Measurements from ENCODE around the gene CCDC102B. TPM values are rescaled to one million over a fixed set of nuclear protein-coding genes. Genes with fewer than 3 reads are reported as not detected.

The CCDC102B gene
- total RNA-seq, 2 experiments from 2014 or later: 1.8 to 2.3 TPM

DNA sequence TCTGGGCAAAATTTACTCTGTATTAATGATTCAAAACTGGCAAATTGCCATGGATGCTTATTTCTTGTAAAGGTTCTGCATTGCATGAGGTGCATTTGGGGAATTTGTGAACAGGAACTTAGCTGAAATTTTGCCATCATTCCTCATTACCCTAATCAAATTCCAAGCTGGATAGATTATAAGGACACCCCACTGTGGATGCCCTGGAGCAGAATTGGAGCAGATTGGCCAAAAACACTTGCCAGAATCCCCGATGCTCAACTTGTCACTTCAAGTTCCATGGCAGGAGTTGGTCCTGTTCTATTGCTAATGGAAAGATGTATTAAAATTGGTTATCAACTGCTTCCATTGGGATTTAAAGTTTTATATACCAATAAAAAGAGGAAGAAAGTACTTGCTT lies 237.9 kb downstream of the CCDC102B start:
- ChIA-PET POLR2A (no interaction called here), CTCF (no interaction called here)
- Mint-ChIP-seq H3K36me3 (ENCODE audit: low read depth) (no peaks in the 10 kb centered on the region), H3K27me3 (no peaks in the 10 kb centered on the region), H3K9me3 (ENCODE audit: low read depth) (no peaks in the 10 kb centered on the region), H3K27ac (no peak overlapping the region), H3K4me1 (no peaks in the 10 kb centered on the region), H3K4me3 (no peak overlapping the region)
- ATAC-seq: no peak
- intact Hi-C loops (cut with DNase I, micrococcal nuclease): no loop called here
- no peak for DNase-seq

DNA sequence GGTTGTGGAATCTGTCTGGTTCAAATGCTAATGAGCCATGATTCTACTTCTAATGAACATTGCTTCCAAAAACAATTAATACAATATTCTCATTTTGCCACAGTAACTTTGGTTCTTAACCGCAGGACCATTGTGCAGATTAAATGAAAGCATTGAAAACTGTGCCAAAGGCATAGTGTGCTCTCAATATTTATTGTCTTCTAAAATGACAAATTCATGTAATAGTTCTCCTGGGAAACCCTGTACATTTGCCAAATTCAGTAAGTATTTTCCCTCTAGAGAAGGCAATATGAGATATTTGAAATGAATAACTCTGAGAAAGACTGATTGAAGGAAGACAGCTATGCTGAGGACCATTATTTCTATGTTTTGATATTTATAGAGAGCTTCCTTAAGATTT lies 246.3 kb downstream of the CCDC102B start:
- peaks cover 2% of the 10 kb centered on the region for H3K27me3 Mint-ChIP-seq
- ChIA-PET POLR2A (no interaction called here), CTCF (no interaction called here)
- no peak for ATAC-seq
- intact Hi-C loops (cut with DNase I, micrococcal nuclease): loop anchor here in 1 of 2 experiments (10.0 kb wide), 1 partner anchor 59 kb away; no protein-coding TSS in a partner anchor
- no peaks in the 10 kb centered on the region for H3K4me1 Mint-ChIP-seq
- no peak for DNase-seq
- no peak overlapping the region for H3K27ac Mint-ChIP-seq
- H3K4me3 Mint-ChIP-seq: no peak overlapping the region
- no peaks in the 10 kb centered on the region for H3K36me3 Mint-ChIP-seq (ENCODE audit: low read depth)
- H3K9me3 Mint-ChIP-seq (ENCODE audit: low read depth): no peaks in the 10 kb centered on the region

DNA sequence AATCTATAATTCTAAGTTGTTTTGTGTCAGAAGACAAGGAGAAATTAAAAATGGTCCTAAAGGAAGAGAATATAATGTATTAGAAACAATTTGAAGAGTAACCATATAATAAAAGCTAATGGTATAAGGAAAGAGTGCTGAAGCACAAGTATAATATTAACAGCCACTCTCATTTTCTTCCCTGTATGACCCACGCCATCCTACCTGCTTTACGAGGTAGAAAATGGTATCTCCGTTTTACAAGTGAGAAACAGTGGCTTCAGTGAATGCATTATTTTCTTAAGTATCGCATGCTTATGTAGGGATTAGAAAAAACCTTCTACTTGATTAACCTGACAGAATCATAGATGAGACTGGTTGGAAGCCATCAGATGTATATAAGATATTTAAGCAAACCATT lies 266.2 kb downstream of the CCDC102B start:
- no peaks in the 10 kb centered on the region for H3K27me3 Mint-ChIP-seq
- DNase-seq: no peak
- no peaks in the 10 kb centered on the region for H3K4me1 Mint-ChIP-seq
- ChIA-PET POLR2A (no interaction called here), CTCF (interaction anchor here (0.6 kb wide), 1 partner anchor 89 kb away, joined by 4 read pairs; no protein-coding TSS in a partner anchor)
- no peak overlapping the region for H3K27ac Mint-ChIP-seq
- intact Hi-C loops (cut with DNase I, micrococcal nuclease): no loop called here
- H3K9me3 Mint-ChIP-seq (ENCODE audit: low read depth): no peaks in the 10 kb centered on the region
- no peak for ATAC-seq
- H3K4me3 Mint-ChIP-seq: no peak overlapping the region
- H3K36me3 Mint-ChIP-seq (ENCODE audit: low read depth): no peaks in the 10 kb centered on the region

DNA sequence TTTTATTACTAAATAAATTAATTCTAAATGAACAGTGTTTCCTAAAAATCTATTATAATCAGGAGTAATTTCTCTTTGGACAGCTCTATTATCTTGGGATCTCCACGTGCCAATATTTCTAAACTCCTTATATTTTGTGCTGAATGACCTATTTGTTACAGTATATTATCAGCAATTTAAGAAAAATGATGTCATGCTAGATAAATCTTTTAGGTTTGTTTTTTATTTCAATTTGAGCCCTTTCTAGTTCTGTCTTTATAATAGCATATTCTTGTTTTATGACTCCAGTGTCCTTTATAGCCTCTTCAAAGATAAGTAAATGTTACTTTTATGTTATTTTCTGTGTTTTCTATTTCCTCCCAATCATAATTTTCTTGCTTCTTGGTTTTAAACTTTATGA lies 269.2 kb downstream of the CCDC102B start:
- intact Hi-C loops (cut with DNase I, micrococcal nuclease): no loop called here
- ATAC-seq: no peak
- Mint-ChIP-seq H3K27ac (no peak overlapping the region), H3K4me3 (no peak overlapping the region), H3K27me3 (no peaks in the 10 kb centered on the region), H3K9me3 (ENCODE audit: low read depth) (no peaks in the 10 kb centered on the region), H3K36me3 (ENCODE audit: low read depth) (no peaks in the 10 kb centered on the region), H3K4me1 (no peaks in the 10 kb centered on the region)
- no peak for DNase-seq
- CTCF ChIA-PET: interaction anchor here (0.7 kb wide), 1 partner anchor 150 kb away, joined by 3 read pairs; no protein-coding TSS in a partner anchor
- POLR2A ChIA-PET: no interaction called here

DNA sequence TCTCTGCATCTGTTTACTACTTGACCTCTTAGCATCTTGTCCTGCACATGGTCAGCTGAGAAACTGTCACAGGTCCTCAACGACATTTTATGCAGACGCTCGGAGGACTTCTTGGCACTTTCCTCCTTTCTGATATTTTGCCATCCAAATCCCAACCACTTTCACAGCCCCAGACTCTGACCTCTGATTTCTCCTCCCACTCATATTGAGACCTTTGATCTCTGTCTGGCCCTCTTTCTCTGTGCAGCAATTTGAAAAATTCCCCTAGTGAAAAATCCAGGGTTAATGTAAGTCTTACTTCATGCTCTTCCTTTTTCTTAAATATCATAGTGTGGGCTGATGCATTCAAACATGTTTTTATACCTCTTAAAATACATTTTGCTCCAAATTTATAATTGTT lies 273.8 kb downstream of the CCDC102B start:
- intact Hi-C loops (cut with DNase I, micrococcal nuclease): no loop called here
- Mint-ChIP-seq H3K4me3 (no peak overlapping the region), H3K4me1 (no peaks in the 10 kb centered on the region), H3K36me3 (ENCODE audit: low read depth) (no peaks in the 10 kb centered on the region), H3K9me3 (ENCODE audit: low read depth) (no peaks in the 10 kb centered on the region), H3K27me3 (no peaks in the 10 kb centered on the region), H3K27ac (no peak overlapping the region)
- ChIA-PET POLR2A (no interaction called here), CTCF (no interaction called here)
- ATAC-seq (no peak), DNase-seq (no peak)

DNA sequence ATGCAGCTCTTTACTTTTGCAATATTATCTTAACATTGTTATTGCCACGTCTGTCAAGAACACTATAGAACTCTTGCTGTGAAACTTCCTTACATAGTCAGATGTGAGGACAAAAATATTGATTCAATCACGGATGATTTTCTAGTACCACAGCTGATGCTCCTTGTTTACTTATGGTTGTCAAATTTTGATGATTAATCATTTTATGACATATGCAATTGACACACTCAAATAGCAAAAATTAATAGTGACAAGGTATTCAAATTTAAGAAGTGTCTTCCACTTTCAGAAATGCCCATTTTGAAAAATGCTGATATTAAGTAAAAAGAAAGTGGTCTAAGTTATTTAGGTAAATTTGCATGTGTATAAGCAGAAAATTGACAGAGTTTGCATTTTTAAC lies 284.0 kb downstream of the CCDC102B start:
- no peak overlapping the region for H3K27ac Mint-ChIP-seq
- H3K27me3 Mint-ChIP-seq: no peaks in the 10 kb centered on the region
- no peaks in the 10 kb centered on the region for H3K4me1 Mint-ChIP-seq
- no peaks in the 10 kb centered on the region for H3K9me3 Mint-ChIP-seq (ENCODE audit: low read depth)
- ATAC-seq: no peak
- no peaks in the 10 kb centered on the region for H3K36me3 Mint-ChIP-seq (ENCODE audit: low read depth)
- CTCF ChIA-PET: interaction anchor here (1.1 kb wide), 1 partner anchor 85 kb away, joined by 3 read pairs; no protein-coding TSS in a partner anchor
- POLR2A ChIA-PET: interaction anchor here (0.6 kb wide), 1 partner anchor 129 kb away, joined by 3 read pairs; no protein-coding TSS in a partner anchor
- DNase-seq: no peak
- H3K4me3 Mint-ChIP-seq: no peak overlapping the region
- intact Hi-C loops (cut with DNase I, micrococcal nuclease): no loop called here

DNA sequence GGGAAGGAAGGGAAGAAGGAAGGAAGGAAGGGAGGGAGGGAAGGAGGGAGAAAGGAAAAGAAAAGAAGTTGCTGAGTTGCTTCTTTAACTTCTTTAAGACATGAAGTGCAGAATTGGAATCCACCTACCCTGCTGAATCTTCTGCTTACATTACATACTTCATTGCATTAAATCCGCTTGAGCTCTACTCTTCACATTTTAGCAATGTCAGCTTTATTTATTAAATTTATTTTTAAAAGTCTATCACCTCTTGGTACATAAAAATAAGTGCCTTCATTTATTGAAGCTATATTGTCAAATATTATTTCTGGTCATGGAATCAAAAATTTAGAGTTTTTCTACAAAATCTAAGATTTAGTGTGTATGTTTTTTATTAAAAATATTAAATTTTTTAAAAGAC lies 284.6 kb downstream of the CCDC102B start:
- CTCF ChIA-PET: no interaction called here
- no peak overlapping the region for H3K4me3 Mint-ChIP-seq
- intact Hi-C loops (cut with DNase I, micrococcal nuclease): no loop called here
- H3K4me1 Mint-ChIP-seq: no peaks in the 10 kb centered on the region
- H3K27me3 Mint-ChIP-seq: no peaks in the 10 kb centered on the region
- ATAC-seq: no peak
- DNase-seq: no peak
- H3K27ac Mint-ChIP-seq: no peak overlapping the region
- POLR2A ChIA-PET: interaction anchor here (0.6 kb wide), 1 partner anchor 129 kb away, joined by 3 read pairs; no protein-coding TSS in a partner anchor
- no peaks in the 10 kb centered on the region for H3K36me3 Mint-ChIP-seq (ENCODE audit: low read depth)
- no peaks in the 10 kb centered on the region for H3K9me3 Mint-ChIP-seq (ENCODE audit: low read depth)

DNA sequence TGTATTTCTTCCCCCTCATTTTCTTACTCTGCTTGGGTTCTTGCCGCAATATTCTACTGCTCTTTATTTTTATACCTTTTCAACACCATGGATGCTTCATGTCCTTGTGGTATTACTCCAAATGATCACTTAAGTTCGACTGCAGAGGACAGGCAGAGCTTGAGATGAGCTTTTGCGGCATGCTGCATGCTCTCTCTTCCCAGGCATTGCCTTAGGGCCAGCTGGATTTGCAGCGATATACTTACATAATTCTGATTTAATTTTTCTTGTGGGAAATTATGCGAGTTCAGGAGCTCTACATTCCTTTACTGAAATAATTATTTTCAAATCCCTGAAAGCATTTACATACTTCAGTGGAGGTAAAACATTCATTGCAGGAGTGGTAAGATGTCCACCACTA lies 288.1 kb downstream of the CCDC102B start:
- H3K9me3 Mint-ChIP-seq (ENCODE audit: low read depth): no peaks in the 10 kb centered on the region
- ATAC-seq (no peak), DNase-seq (no peak)
- no peaks in the 10 kb centered on the region for H3K27me3 Mint-ChIP-seq
- H3K27ac Mint-ChIP-seq: no peak overlapping the region
- H3K4me1 Mint-ChIP-seq: no peaks in the 10 kb centered on the region
- no peak overlapping the region for H3K4me3 Mint-ChIP-seq
- H3K36me3 Mint-ChIP-seq (ENCODE audit: low read depth): no peaks in the 10 kb centered on the region
- ChIA-PET CTCF (interaction anchor here (0.7 kb wide), 1 partner anchor 42 kb away, joined by 3 read pairs; no protein-coding TSS in a partner anchor), POLR2A (no interaction called here)
- intact Hi-C loops (cut with DNase I, micrococcal nuclease): no loop called here

DNA sequence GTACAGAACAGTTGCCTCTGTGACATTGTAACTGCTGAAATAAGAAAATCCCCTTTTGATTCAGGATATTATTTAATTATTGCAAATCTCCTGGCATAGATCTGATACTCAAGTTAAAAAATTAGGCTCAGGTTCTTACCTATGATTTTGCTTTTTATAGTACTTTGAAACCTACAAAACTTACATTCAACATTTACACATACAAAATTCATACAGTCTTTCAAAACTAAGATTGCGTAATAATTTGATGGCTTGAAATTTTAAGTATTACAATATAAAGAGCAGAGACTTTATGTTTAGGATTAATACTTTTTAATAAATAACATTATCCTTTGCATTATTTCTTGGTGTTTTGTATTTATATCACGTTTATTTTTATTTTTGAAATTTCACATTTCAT lies 291.1 kb downstream of the CCDC102B start:
- no peak overlapping the region for H3K4me3 Mint-ChIP-seq

DNA sequence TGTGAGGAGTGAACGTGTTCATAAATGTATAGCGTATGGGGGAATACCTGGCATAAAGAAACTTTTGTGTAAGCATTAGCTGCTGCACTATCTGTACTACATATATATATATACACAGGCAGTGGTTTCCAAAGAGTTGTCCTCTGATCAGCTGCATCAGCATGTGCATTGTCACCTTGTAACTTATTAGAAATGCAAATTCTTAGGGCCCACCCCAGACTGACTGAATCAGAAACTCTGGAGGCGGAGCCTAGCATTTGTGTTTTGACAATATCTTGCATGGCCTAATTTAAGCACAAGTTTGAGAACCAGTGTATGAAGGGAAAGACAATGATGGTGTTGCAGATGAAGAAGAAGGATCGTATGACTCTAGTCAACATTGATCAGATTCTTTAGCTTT lies 299.5 kb downstream of the CCDC102B start:
- intact Hi-C loops (cut with DNase I, micrococcal nuclease): no loop called here
- no peak for ATAC-seq

More for the DNA sequence above, 291.1 kb downstream of the CCDC102B start:
- H3K9me3 Mint-ChIP-seq (ENCODE audit: low read depth): no peaks in the 10 kb centered on the region
- no peak overlapping the region for H3K27ac Mint-ChIP-seq
- DNase-seq: no peak
- no peaks in the 10 kb centered on the region for H3K36me3 Mint-ChIP-seq (ENCODE audit: low read depth)
- H3K27me3 Mint-ChIP-seq: no peaks in the 10 kb centered on the region
- intact Hi-C loops (cut with DNase I, micrococcal nuclease): no loop called here
- no peaks in the 10 kb centered on the region for H3K4me1 Mint-ChIP-seq
- POLR2A ChIA-PET: no interaction called here
- CTCF ChIA-PET: no interaction called here
- no peak for ATAC-seq

DNA sequence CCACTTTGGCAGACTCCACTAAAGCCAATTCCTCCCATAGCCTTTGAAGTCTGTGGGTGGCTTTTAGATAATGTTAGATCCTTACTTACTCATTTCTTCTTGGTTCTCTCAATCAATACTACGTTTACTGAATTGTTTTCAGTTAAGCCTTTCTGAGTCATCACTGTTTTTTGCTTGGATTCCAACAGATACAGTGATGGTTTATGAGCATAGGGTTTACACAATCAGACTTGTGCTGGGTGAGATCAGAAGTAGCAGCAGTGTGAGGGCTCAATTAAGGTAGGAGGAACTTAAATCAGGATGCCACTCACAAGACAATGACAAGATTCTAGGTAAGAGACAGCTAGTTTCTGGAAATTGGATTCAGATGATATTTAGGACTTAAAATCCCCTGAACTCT lies 305.1 kb downstream of the CCDC102B start:
- intact Hi-C loops (cut with DNase I, micrococcal nuclease): no loop called here
- ATAC-seq: no peak
- Mint-ChIP-seq H3K4me3 (no peak overlapping the region), H3K36me3 (ENCODE audit: low read depth) (no peaks in the 10 kb centered on the region), H3K9me3 (ENCODE audit: low read depth) (peaks cover 3% of the 10 kb centered on the region), H3K27ac (no peak overlapping the region), H3K27me3 (peaks cover 2% of the 10 kb centered on the region), H3K4me1 (no peaks in the 10 kb centered on the region)
- DNase-seq: no peak
- CTCF ChIA-PET: no interaction called here
- POLR2A ChIA-PET: no interaction called here

More for the DNA sequence above, 299.5 kb downstream of the CCDC102B start:
- ChIA-PET CTCF (interaction anchor here (0.7 kb wide), 1 partner anchor 1073 kb away, joined by 3 read pairs; no protein-coding TSS in a partner anchor), POLR2A (no interaction called here)
- H3K27ac Mint-ChIP-seq: no peak overlapping the region
- no peaks in the 10 kb centered on the region for H3K36me3 Mint-ChIP-seq (ENCODE audit: low read depth)
- H3K4me3 Mint-ChIP-seq: no peak overlapping the region
- H3K4me1 Mint-ChIP-seq: no peaks in the 10 kb centered on the region
- H3K27me3 Mint-ChIP-seq: no peaks in the 10 kb centered on the region
- DNase-seq: no peak
- peaks cover 3% of the 10 kb centered on the region for H3K9me3 Mint-ChIP-seq (ENCODE audit: low read depth)
